ENCODE results near the gene MED23. TPM values are rescaled to one million over a fixed set of nuclear protein-coding genes. Genes with fewer than 3 reads are reported as not detected.
"Not testable (repeated sequence)": the region's sequence is repeated elsewhere in the genome, so short reads cannot be mapped to it uniquely, and the experiment has no call there.

The MED23 gene
- total RNA-seq, 2 experiments from 2014 or later, result 25.5 to 26.0 TPM

GRCh38 chr6:131561925-131562707 lies 65.9 kb downstream of the MED23 start:
- H3K36me3 Mint-ChIP-seq, result peaks cover 4% of the 10 kb centered on the region
- H3K27me3 Mint-ChIP-seq, result no peaks in the 10 kb centered on the region
- H3K27ac Mint-ChIP-seq, result no peak overlapping the region
- no peak overlapping the region for H3K4me3 Mint-ChIP-seq
- DNase-seq, result no peak
- ChIA-PET POLR2A (no interaction called here), CTCF (no interaction called here)
- H3K9me3 Mint-ChIP-seq, result no peaks in the 10 kb centered on the region
- no peaks in the 10 kb centered on the region for H3K4me1 Mint-ChIP-seq (ENCODE audit: low read depth)
- intact Hi-C loops (cut with micrococcal nuclease), result no loop called here

- Mint-ChIP-seq H3K9me3 (no peaks in the 10 kb centered on the region), H3K36me3 (no peaks in the 10 kb centered on the region), H3K4me3 (no peak overlapping the region), H3K27ac (no peak overlapping the region), H3K27me3 (peaks cover 2% of the 10 kb centered on the region), H3K4me1 (ENCODE audit: low read depth) (no peaks in the 10 kb centered on the region)
- intact Hi-C loops (cut with micrococcal nuclease), result no loop called here
- ChIA-PET POLR2A (no interaction called here), CTCF (no interaction called here)
- no peak for DNase-seq
Observed at GRCh38 chr6:131558922-131559321, 69.1 kb downstream of the MED23 start.

GRCh38 chr6:131555992-131556391 lies 72.0 kb downstream of the MED23 start:
- no peak overlapping the region for H3K27ac Mint-ChIP-seq
- CTCF ChIA-PET, result no interaction called here
- no peaks in the 10 kb centered on the region for H3K4me1 Mint-ChIP-seq (ENCODE audit: low read depth)
- peaks cover 2% of the 10 kb centered on the region for H3K27me3 Mint-ChIP-seq
- no peaks in the 10 kb centered on the region for H3K36me3 Mint-ChIP-seq
- no peak overlapping the region for H3K4me3 Mint-ChIP-seq
- DNase-seq, result no peak
- intact Hi-C loops (cut with micrococcal nuclease), result no loop called here
- POLR2A ChIA-PET, result no interaction called here
- no peaks in the 10 kb centered on the region for H3K9me3 Mint-ChIP-seq

- intact Hi-C loops (cut with micrococcal nuclease), result no loop called here
- CTCF ChIA-PET, result no interaction called here
- no peaks in the 10 kb centered on the region for H3K36me3 Mint-ChIP-seq
- no peaks in the 10 kb centered on the region for H3K4me1 Mint-ChIP-seq (ENCODE audit: low read depth)
- POLR2A ChIA-PET, result no interaction called here
- no peak overlapping the region for H3K4me3 Mint-ChIP-seq
- H3K27me3 Mint-ChIP-seq, result peaks cover 2% of the 10 kb centered on the region
- no peak overlapping the region for H3K27ac Mint-ChIP-seq
- DNase-seq, result no peak
- H3K9me3 Mint-ChIP-seq, result no peaks in the 10 kb centered on the region
Observed at GRCh38 chr6:131552572-131552971, 75.5 kb downstream of the MED23 start.

- ChIA-PET CTCF (no interaction called here), POLR2A (no interaction called here)
- H3K4me3 Mint-ChIP-seq, result no peak overlapping the region
- no peaks in the 10 kb centered on the region for H3K4me1 Mint-ChIP-seq (ENCODE audit: low read depth)
- H3K27me3 Mint-ChIP-seq, result peaks cover under 1% of the 10 kb centered on the region
- H3K9me3 Mint-ChIP-seq, result no peaks in the 10 kb centered on the region
- no peaks in the 10 kb centered on the region for H3K36me3 Mint-ChIP-seq
- intact Hi-C loops (cut with micrococcal nuclease), result no loop called here
- no peak for DNase-seq
- no peak overlapping the region for H3K27ac Mint-ChIP-seq
Observed at GRCh38 chr6:131551902-131552301, 76.1 kb downstream of the MED23 start.

- H3K9me3 Mint-ChIP-seq, result no peaks in the 10 kb centered on the region
- ChIA-PET CTCF (no interaction called here), POLR2A (no interaction called here)
- intact Hi-C loops (cut with micrococcal nuclease), result no loop called here
- no peaks in the 10 kb centered on the region for H3K36me3 Mint-ChIP-seq
- H3K4me1 Mint-ChIP-seq (ENCODE audit: low read depth), result no peaks in the 10 kb centered on the region
- H3K4me3 Mint-ChIP-seq, result no peak overlapping the region
- DNase-seq, result no peak
- H3K27ac Mint-ChIP-seq, result no peak overlapping the region
- no peaks in the 10 kb centered on the region for H3K27me3 Mint-ChIP-seq
Observed at GRCh38 chr6:131549811-131550210, 78.2 kb downstream of the MED23 start.

- no peak for DNase-seq
- no peak overlapping the region for H3K27ac Mint-ChIP-seq
- no peaks in the 10 kb centered on the region for H3K27me3 Mint-ChIP-seq
- no peak overlapping the region for H3K4me3 Mint-ChIP-seq
- H3K36me3 Mint-ChIP-seq, result no peaks in the 10 kb centered on the region
- CTCF ChIA-PET, result interaction anchor here (0.9 kb wide), 1 partner anchor 15 kb away, joined by 6 read pairs; no protein-coding TSS in a partner anchor
- intact Hi-C loops (cut with micrococcal nuclease), result no loop called here
- no peaks in the 10 kb centered on the region for H3K4me1 Mint-ChIP-seq (ENCODE audit: low read depth)
- H3K9me3 Mint-ChIP-seq, result no peaks in the 10 kb centered on the region
- POLR2A ChIA-PET, result no interaction called here
Observed at GRCh38 chr6:131548441-131548840, 79.6 kb downstream of the MED23 start.

- intact Hi-C loops (cut with micrococcal nuclease), result no loop called here
- no peaks in the 10 kb centered on the region for H3K4me1 Mint-ChIP-seq (ENCODE audit: low read depth)
- no peak for DNase-seq
- H3K9me3 Mint-ChIP-seq, result no peaks in the 10 kb centered on the region
- CTCF ChIA-PET, result interaction anchor here (1.4 kb wide), 1 partner anchor 348 kb away, joined by 5 read pairs; no protein-coding TSS in a partner anchor
- H3K27me3 Mint-ChIP-seq, result no peaks in the 10 kb centered on the region
- no peak overlapping the region for H3K27ac Mint-ChIP-seq
- POLR2A ChIA-PET, result no interaction called here
- no peak overlapping the region for H3K4me3 Mint-ChIP-seq
- H3K36me3 Mint-ChIP-seq, result no peaks in the 10 kb centered on the region
Observed at GRCh38 chr6:131547488-131547887, 80.6 kb downstream of the MED23 start.

GRCh38 chr6:131545317-131545716 lies 82.7 kb downstream of the MED23 start:
- H3K36me3 Mint-ChIP-seq, result no peaks in the 10 kb centered on the region
- H3K27ac Mint-ChIP-seq, result no peak overlapping the region
- H3K4me3 Mint-ChIP-seq, result no peak overlapping the region
- ChIA-PET CTCF (interaction anchor here (0.6 to 1.0 kb wide), 2 partner anchors 11 to 25 kb away, joined by 3 read pairs; no protein-coding TSS in a partner anchor), POLR2A (no interaction called here)
- H3K9me3 Mint-ChIP-seq, result no peaks in the 10 kb centered on the region
- H3K4me1 Mint-ChIP-seq (ENCODE audit: low read depth), result no peaks in the 10 kb centered on the region
- DNase-seq, result no peak
- no peaks in the 10 kb centered on the region for H3K27me3 Mint-ChIP-seq
- intact Hi-C loops (cut with micrococcal nuclease), result no loop called here

GRCh38 chr6:131538615-131539014 lies 89.4 kb downstream of the MED23 start:
- H3K36me3 Mint-ChIP-seq; POLR2A ChIA-PET; intact Hi-C loops (cut with micrococcal nuclease); H3K27ac Mint-ChIP-seq; H3K4me1 Mint-ChIP-seq (ENCODE audit: low read depth); H3K9me3 Mint-ChIP-seq; DNase-seq; H3K27me3 Mint-ChIP-seq; H3K4me3 Mint-ChIP-seq: not testable (repeated sequence)
- CTCF ChIA-PET, result interaction anchor here (1.5 kb wide), 1 partner anchor 90 kb away, joined by 4 read pairs; no protein-coding TSS in a partner anchor

- Mint-ChIP-seq H3K27me3 (no peaks in the 10 kb centered on the region), H3K4me3 (no peak overlapping the region), H3K4me1 (ENCODE audit: low read depth) (peaks cover 42% of the 10 kb centered on the region), H3K9me3 (no peaks in the 10 kb centered on the region), H3K36me3 (no peaks in the 10 kb centered on the region), H3K27ac (peak overlapping the region; percentile 76)
- intact Hi-C loops (cut with micrococcal nuclease), result loop anchor here (1.0 to 5.0 kb wide), 8 partner anchors 13 to 470 kb away; partner anchors contain the start of genes AKAP7, EPB41L2 and MED23
- peak; percentile 82 for DNase-seq
- ChIA-PET CTCF (interaction anchor here (0.6 to 5.5 kb wide), 17 partner anchors 8 to 648 kb away, joined by 3 to 77 read pairs (median 6); partner anchors contain the start of gene MED23), POLR2A (interaction anchor here (0.6 to 2.2 kb wide), 3 partner anchors 330 to 956 kb away, joined by 3 to 11 read pairs (median 6); no protein-coding TSS in a partner anchor)
Observed at GRCh38 chr6:131532580-131533039, 95.4 kb downstream of the MED23 start.

- H3K9me3 Mint-ChIP-seq, H3K27ac Mint-ChIP-seq, H3K27me3 Mint-ChIP-seq, DNase-seq, POLR2A ChIA-PET, H3K36me3 Mint-ChIP-seq, H3K4me3 Mint-ChIP-seq: not testable (repeated sequence)
- CTCF ChIA-PET, result interaction anchor here (1.0 to 5.5 kb wide), 5 partner anchors 12 to 647 kb away, joined by 3 to 77 read pairs (median 47); partner anchors contain the start of gene MED23
- H3K4me1 Mint-ChIP-seq (ENCODE audit: low read depth), result peaks cover 44% of the 10 kb centered on the region
- intact Hi-C loops (cut with micrococcal nuclease), result loop anchor here (1.0 to 5.0 kb wide), 8 partner anchors 12 to 469 kb away; partner anchors contain the start of genes AKAP7, EPB41L2 and MED23
Observed at GRCh38 chr6:131531681-131532080, 96.4 kb downstream of the MED23 start.

Data from activated CD4-positive, alpha-beta memory T cell treated with anti-CD3 and anti-CD28 coated beads for 36 hours (primary cell).